NT2/D1 (cell line): Measurements from ENCODE around the gene SH3PXD2A.

Experiments used
- SUZ12 ChIP-seq: IDR thresholded peaks from 2 replicates; pipeline ENCODE4 v1.6.1; 2011; ENCODE audit not compliant: insufficient read length, insufficient read depth; ENCODE audit errors: extremely low read depth
- YY1 ChIP-seq: IDR thresholded peaks from 2 replicates; pipeline ENCODE4 v1.6.1; 2011; ENCODE audit not compliant: insufficient read length, insufficient read depth
- ZNF274 ChIP-seq: IDR thresholded peaks from 2 replicates; pipeline ENCODE4 v1.6.1; 2011; ENCODE audit warnings: mild to moderate bottlenecking, low read depth, low read length

- TF ChIP-seq YY1 (no peak), ZNF274 (no peak), SUZ12 (no peak)
Measured at GRCh38 chr10:103770139-103770538, 85.2 kb downstream of the SH3PXD2A start.
